GM12891 (cell line): ENCODE data around the gene RUNX2.

Source experiments
- PAX5 ChIP-seq: IDR thresholded peaks from 2 replicates; pipeline ENCODE4 v1.6.1; 2011; ENCODE audit warnings: low read length, moderate library complexity, mild to moderate bottlenecking; ENCODE audit not compliant: insufficient read depth, severe bottlenecking
- POLR2A ChIP-seq: IDR thresholded peaks from 2 replicates; pipeline ENCODE4 v1.6.1; 2011; ENCODE audit warnings: low read depth, low read length, control low read depth
- POLR2AphosphoS5 ChIP-seq: IDR thresholded peaks from 2 replicates; pipeline ENCODE4 v1.6.1; 2011; ENCODE audit warnings: low read depth, low read length, control low read depth
- SPI1 ChIP-seq: IDR thresholded peaks from 2 replicates; pipeline ENCODE4 v1.6.1; 2011; ENCODE audit warnings: low read depth, low read length, control low read depth

- TF ChIP-seq POLR2A, result no peak
- no peak for TF ChIP-seq POLR2AphosphoS5
- no peak for TF ChIP-seq PAX5
- TF ChIP-seq SPI1, result no peak
Observed at GRCh38 chr6:45610374-45610773, 282.2 kb downstream of the RUNX2 start.
